Caco-2 (cell line): ENCODE data around the gene GRIK4. TPM values are rescaled to one million over a fixed set of nuclear protein-coding genes. Genes with fewer than 3 reads are reported as not detected.

Experiments
- BruUV-seq: library from RNA; stranded (reverse); fragments of 400-500 nt; replicated peaks from 2 replicates; lab custom pipeline; 2021; lab: Mats Ljungman, UMichigan
- CTCF ChIA-PET: fragments of 300-600 bp; sonication (Branson Sonifier 250); formaldehyde crosslinking; loops from one replicate; lab custom pipeline; 2022; ENCODE audit warnings: antibody characterized with exemption; lab: Charles Lee
- POLR2A ChIA-PET: fragments of 300-600 bp; sonication (Branson Sonifier 250); formaldehyde crosslinking; loops from one replicate; lab custom pipeline; 2022; ENCODE audit warnings: antibody characterized with exemption; lab: Charles Lee
- DNase-seq, 2 experiments: peaks; one replicate each; pipeline versions ENCODE4 v3.0.0 to v3.0.0-alpha.2; 2020 to 2022
- H3K27me3 ChIP-seq: replicated peaks from 2 replicates; pipeline ENCODE4 v1.6.0; 2011; ENCODE audit warnings: low read length; ENCODE audit not compliant: control insufficient read depth, insufficient read depth
- H3K36me3 ChIP-seq: 2 replicates; pipeline ENCODE4 v1.5.1; 2011; ENCODE audit warnings: low read length; ENCODE audit not compliant: control insufficient read depth, insufficient read depth
- H3K4me1 ChIP-seq: fragments of 250-450 bp; sonication (Bioruptor Pico); 2 replicates; pipeline ENCODE4 v1.5.1; 2020; ENCODE audit warnings: mild to moderate bottlenecking
- H3K4me3 ChIP-seq: 2 replicates; pipeline ENCODE4 v1.5.1; 2011; ENCODE audit warnings: low read depth, mild to moderate bottlenecking, control low read depth, low read length
- H3K9me3 ChIP-seq: fragments of 250-450 bp; sonication (Bioruptor Pico); 2 replicates; pipeline ENCODE4 v1.5.1; 2020; ENCODE audit warnings: mild to moderate bottlenecking, moderate library complexity
- H3K27ac Mint-ChIP-seq: one replicate; pipeline ENCODE4 v1.8.0; 2022; ENCODE audit warnings: mixed read lengths; ENCODE audit not compliant: unreplicated experiment
- H3K27me3 Mint-ChIP-seq: one replicate; pipeline ENCODE4 v1.8.0; 2022; ENCODE audit warnings: mixed read lengths; ENCODE audit not compliant: insufficient read depth, unreplicated experiment
- H3K36me3 Mint-ChIP-seq: one replicate; pipeline ENCODE4 v1.8.0; 2022; ENCODE audit warnings: mild to moderate bottlenecking, mixed read lengths; ENCODE audit not compliant: insufficient read depth, unreplicated experiment
- H3K4me1 Mint-ChIP-seq: one replicate; pipeline ENCODE4 v1.8.0; 2022; ENCODE audit warnings: low read depth, mixed read lengths; ENCODE audit not compliant: unreplicated experiment
- H3K4me3 Mint-ChIP-seq: one replicate; pipeline ENCODE4 v1.8.0; 2022; ENCODE audit warnings: mild to moderate bottlenecking, moderate library complexity, mixed read lengths; ENCODE audit not compliant: unreplicated experiment
- H3K9me3 Mint-ChIP-seq: one replicate; pipeline ENCODE4 v1.8.0; 2022; ENCODE audit warnings: mixed read lengths; ENCODE audit not compliant: unreplicated experiment
- intact Hi-C: fragments of 100-400 bp; cut with micrococcal nuclease; formaldehyde crosslinking; loops from one replicate; pipeline ENCODE4 v1.10.0; 2022; ENCODE audit not compliant: unreplicated experiment
- total RNA-seq: library from RNA; stranded (reverse); gene quantifications from 2 replicates; pipeline ENCODE4 v1.2.3, GENCODE V29; 2022
- TF ChIP-seq, protein P1 (sequence below), 2 experiments: fragments of 200-600 bp in 1 of 2; IDR thresholded peaks; 1 replicate in 1 of 2; 2 replicates in 1 of 2; pipeline versions ENCODE4 v1.5.1 to v1.8.0; 2011 to 2022; ENCODE audit warnings: antibody characterized with exemption in 1 of 2, control low read depth in 1 of 2, inconsistent platforms in 1 of 2, low read depth in 1 of 2, low read length in 1 of 2, mild to moderate bottlenecking in 1 of 2, moderate library complexity in 1 of 2; ENCODE audit not compliant: insufficient read depth in 1 of 2, severe bottlenecking in 1 of 2, unreplicated experiment in 1 of 2

Gene GRIK4
- total RNA-seq, 1 experiment from 2014 or later, result 2.0 TPM

DNA sequence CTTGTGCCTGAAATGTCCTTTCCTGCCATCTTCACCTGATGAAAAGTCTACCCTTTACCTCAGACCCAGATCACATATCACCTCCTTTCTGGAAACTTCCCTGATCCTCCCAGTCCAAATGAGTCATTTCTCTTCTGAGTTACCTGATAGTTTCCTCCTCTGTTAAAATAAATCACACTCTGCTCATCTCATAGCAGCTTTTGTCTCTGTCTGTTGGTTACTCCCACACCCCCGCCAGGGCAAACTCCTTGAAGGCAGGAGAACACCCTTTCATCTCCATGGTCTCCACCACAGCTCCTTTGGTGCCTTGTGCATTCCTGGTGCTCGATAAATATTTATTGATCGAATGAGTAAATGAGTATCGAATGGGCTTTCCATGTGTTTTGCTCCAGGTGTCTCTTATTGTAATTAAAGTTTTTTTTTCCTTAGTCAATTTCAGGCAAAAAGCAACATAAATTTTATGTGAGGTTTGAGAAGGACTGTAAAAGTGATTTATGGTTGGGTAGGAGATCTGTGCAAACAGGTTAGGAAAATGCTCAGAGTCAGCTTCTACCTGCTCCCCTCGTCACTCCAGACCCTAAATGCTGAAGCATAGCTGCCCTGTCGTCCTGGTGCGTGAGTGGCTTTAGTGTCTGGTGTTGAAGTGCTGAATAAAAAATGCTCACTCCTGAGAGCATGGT lies 178.2 kb downstream of the GRIK4 start:
- Mint-ChIP-seq H3K27ac (no peak overlapping the region), H3K4me1 (no peaks in the 10 kb centered on the region), H3K4me3 (no peak overlapping the region), H3K27me3 (peaks cover 4% of the 10 kb centered on the region), H3K36me3 (no peaks in the 10 kb centered on the region), H3K9me3 (no peaks in the 10 kb centered on the region)
- Histone ChIP-seq H3K4me3 (no peak overlapping the region), H3K36me3 (no peaks in the 10 kb centered on the region), H3K27me3 (no peaks in the 10 kb centered on the region), H3K9me3 (no peaks in the 10 kb centered on the region), H3K4me1 (no peaks in the 10 kb centered on the region)
- BruUV-seq, result no TSS peak
- intact Hi-C loops, result loop anchor here (5.0 kb wide), 2 partner anchors 57 to 357 kb away; no protein-coding TSS in a partner anchor
- DNase-seq, result peak in 1 of 2 experiments; percentile 6
- POLR2A ChIA-PET, result no interaction called here
- CTCF ChIA-PET, result no interaction called here
- TF ChIP-seq, protein P1, sequence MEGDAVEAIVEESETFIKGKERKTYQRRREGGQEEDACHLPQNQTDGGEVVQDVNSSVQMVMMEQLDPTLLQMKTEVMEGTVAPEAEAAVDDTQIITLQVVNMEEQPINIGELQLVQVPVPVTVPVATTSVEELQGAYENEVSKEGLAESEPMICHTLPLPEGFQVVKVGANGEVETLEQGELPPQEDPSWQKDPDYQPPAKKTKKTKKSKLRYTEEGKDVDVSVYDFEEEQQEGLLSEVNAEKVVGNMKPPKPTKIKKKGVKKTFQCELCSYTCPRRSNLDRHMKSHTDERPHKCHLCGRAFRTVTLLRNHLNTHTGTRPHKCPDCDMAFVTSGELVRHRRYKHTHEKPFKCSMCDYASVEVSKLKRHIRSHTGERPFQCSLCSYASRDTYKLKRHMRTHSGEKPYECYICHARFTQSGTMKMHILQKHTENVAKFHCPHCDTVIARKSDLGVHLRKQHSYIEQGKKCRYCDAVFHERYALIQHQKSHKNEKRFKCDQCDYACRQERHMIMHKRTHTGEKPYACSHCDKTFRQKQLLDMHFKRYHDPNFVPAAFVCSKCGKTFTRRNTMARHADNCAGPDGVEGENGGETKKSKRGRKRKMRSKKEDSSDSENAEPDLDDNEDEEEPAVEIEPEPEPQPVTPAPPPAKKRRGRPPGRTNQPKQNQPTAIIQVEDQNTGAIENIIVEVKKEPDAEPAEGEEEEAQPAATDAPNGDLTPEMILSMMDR (IDR thresholded peaks at IDR 0.05; ENCODE audit: insufficient read depth in 1 of 2, low read depth in 1 of 2, low read length in 1 of 2, severe bottlenecking in 1 of 2, unreplicated experiment in 1 of 2), result no peak

DNA sequence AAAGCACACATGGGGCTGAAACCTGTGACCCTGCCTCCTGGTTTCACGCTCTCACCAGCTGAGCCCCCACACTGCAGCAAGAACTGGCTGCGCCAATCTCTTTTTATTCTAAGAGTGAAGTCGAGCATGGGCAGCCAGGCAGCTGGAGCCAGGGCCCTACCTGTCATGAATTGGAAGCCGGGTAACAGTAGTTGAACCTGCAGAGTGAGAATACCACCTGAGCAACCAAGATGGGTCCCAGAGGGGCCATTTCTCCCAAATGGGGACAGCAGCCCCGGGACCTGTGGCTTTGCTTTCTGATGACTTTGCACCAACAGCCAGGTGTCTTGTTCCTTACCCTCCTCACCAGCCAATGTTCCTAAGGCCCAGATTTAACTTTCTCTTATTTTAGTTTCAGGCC lies 178.9 kb downstream of the GRIK4 start:
- TF ChIP-seq, protein P1 (IDR thresholded peaks at IDR 0.05; ENCODE audit: insufficient read depth in 1 of 2, low read depth in 1 of 2, low read length in 1 of 2, severe bottlenecking in 1 of 2, unreplicated experiment in 1 of 2), result no peak
- ChIA-PET CTCF (no interaction called here), POLR2A (no interaction called here)
- Histone ChIP-seq H3K4me1 (no peaks in the 10 kb centered on the region), H3K36me3 (no peaks in the 10 kb centered on the region), H3K4me3 (no peak overlapping the region), H3K27me3 (no peaks in the 10 kb centered on the region), H3K9me3 (no peaks in the 10 kb centered on the region)
- no peaks in the 10 kb centered on the region for H3K4me1 Mint-ChIP-seq
- no peaks in the 10 kb centered on the region for H3K9me3 Mint-ChIP-seq
- no peaks in the 10 kb centered on the region for H3K36me3 Mint-ChIP-seq
- H3K27me3 Mint-ChIP-seq, result peaks cover 4% of the 10 kb centered on the region
- no peak overlapping the region for H3K4me3 Mint-ChIP-seq
- DNase-seq, result peak in 1 of 2 experiments; percentile 24
- H3K27ac Mint-ChIP-seq, result no peak overlapping the region
- BruUV-seq, result no TSS peak
- intact Hi-C loops, result no loop called here

DNA sequence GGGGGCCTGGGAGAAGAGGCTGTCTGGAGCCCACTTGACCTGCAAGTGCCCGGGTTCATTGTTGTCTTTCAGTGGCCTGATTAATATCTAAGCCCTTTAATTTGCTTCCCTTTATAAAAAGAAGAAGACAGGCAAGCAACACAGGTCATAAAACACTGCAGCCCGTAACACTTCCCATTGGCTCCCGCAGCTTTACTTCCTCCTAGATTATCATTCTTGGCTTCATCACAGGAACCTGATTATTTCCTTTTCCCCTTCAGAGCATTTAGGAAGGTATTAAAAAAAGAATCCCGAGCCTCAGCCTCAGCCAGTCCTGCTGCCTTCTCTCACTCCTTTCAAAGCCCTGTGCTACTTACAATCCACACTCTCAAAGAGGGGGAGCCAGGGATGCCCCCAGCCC lies 183.2 kb downstream of the GRIK4 start:
- no peaks in the 10 kb centered on the region for H3K9me3 ChIP-seq
- DNase-seq, result peak in 1 of 2 experiments; percentile 17
- Mint-ChIP-seq H3K4me3 (no peak overlapping the region), H3K9me3 (no peaks in the 10 kb centered on the region), H3K36me3 (no peaks in the 10 kb centered on the region), H3K27ac (no peak overlapping the region), H3K4me1 (no peaks in the 10 kb centered on the region), H3K27me3 (no peaks in the 10 kb centered on the region)
- ChIA-PET CTCF (interaction anchor here (2.1 to 2.9 kb wide), 2 partner anchors 10 kb away, joined by 12 to 16 read pairs; no protein-coding TSS in a partner anchor), POLR2A (no interaction called here)
- TF ChIP-seq, protein P1 (IDR thresholded peaks at IDR 0.05; ENCODE audit: insufficient read depth in 1 of 2, low read depth in 1 of 2, low read length in 1 of 2, severe bottlenecking in 1 of 2, unreplicated experiment in 1 of 2), result no peak
- H3K4me3 ChIP-seq, result no peak overlapping the region
- intact Hi-C loops, result no loop called here
- no peaks in the 10 kb centered on the region for H3K36me3 ChIP-seq
- H3K27me3 ChIP-seq, result no peaks in the 10 kb centered on the region
- no TSS peak for BruUV-seq
- no peaks in the 10 kb centered on the region for H3K4me1 ChIP-seq
